HG02571 (cell line): ENCODE data around the gene MRPL34.

Experiments used
- ATAC-seq: cut with Tn5 transposase; IDR thresholded peaks from one replicate; pipeline ENCODE4 v1.9.1; 2021; ENCODE audit warnings: mild to moderate bottlenecking, moderate library complexity; ENCODE audit not compliant: unreplicated experiment

The MRPL34 gene

DNA sequence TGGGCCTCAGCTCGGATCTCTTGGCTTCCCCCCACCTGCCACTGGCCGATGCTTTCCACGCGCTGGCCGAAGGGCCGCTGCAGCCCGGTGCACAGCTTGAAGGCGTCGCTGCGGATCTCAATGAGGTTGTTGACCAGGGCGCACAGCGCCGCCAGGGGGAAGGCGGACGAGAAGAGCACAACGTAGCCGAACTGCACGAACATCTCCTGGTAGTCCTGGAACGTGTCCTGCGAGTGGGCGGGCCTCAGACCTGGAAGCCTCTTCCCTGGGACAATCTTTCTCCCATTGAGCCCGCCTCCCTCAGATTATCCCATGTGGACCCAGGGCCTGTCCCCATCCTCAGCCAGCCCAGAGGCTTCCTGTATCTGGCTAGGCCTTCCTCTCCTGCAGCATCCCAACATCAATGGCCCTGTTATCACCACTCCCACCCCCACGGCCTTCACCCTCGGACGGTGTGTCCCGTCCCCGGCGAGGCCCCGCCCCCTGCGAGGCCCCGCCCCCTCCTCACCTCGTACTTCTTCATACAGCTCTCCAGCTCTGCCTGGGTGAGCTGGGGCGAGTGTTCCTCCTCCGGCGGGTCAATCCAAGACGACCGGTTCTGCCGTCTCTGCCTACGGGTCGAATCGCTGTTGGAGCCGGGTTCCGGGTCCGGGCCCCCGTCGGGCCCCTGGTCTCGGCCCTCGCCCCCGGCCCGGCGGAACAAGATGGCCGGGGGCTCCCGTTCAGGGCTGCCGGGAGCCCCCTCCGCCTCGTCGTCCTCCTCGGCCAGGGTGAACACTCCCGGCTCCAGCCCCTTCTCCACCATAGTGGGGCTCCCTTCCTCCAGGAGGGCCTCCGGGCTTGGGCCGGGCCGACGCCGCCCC lies 22.2 kb downstream of the MRPL34 start:
- ATAC-seq, result no peak

DNA sequence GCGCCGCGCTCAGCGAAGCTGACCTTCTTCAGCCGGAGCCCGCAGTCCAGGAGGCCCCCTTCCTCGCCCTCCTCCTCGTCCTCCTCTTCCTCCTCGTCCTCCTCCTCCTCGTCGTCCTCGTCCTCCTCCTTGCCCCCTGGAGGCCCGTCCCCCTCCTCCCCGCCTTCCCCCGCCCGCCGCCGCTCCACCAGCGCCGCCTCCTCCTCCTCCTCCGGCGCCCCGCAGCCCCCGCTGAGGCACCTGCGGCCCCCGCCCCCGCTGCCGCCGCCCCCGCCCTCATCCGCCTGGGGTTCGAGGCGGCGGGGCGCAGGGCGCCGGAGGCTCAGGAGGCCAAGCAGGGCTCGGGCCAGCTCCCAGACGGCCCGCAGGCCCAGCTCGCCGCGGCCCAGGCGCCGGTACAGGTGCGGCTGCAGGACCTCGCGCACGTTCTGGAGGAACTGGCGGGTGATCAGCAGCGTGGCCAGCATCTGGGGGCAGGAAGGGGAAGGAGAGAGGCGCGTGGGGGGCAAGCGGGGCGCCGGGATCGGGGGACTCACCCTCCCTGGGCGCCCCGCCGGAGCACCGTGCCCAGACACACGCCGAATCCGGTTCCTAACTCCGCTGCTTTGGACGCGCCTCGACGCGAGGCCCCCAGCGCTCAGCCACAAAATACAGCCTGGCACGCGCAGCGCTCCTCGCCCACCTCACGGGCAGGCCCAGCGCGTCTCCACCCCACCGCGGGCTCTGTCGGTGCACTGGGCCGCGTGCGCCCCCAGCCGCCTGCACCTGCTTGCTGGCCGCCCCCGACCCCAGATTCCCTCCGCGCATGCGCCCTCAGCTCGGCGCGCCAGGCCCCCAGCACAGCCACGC lies 23.1 kb downstream of the MRPL34 start:
- no peak for ATAC-seq

DNA sequence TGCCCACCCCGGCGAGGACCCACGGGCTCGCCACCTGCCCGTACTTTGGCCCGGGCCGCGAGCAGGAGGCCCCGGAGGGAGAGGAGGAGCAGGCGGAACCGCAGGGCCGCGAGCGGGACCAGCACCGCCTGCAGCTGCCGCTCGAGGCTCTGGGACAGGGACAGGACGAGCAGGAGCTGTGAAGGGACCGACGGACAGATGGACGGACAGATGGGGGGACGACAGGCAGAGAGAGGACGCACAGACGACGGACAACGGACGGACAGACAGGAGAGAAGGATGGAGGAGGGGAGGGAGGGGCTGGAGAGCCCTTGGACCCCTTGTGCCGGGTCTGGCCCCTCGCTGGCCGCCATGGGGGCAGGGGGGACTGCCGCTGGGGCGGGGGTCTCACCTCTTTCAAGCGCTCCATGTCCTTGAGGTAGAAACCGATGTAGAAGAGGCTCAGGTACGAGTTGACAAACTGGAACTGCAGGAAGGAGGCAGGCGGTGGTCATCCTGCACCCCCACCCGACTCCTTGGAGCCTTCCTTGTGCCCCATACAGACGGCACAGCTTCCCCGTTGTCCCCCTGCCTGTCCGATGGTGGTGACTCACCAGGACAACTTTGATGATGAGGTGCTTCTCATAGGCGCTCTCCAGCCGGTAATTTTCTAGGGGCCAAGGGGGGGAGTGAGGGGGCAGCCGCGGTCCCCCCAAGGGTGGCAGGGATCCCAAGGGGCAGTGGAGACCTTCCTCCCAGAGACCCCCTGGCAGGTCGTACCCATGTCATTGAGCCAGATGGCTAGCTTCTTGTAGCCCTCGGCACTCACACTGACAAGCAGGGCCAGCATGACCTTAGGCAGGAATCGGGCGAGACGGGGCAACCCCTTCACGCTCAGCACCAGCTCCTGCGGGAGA lies 23.9 kb downstream of the MRPL34 start:
- ATAC-seq, result no peak

DNA sequence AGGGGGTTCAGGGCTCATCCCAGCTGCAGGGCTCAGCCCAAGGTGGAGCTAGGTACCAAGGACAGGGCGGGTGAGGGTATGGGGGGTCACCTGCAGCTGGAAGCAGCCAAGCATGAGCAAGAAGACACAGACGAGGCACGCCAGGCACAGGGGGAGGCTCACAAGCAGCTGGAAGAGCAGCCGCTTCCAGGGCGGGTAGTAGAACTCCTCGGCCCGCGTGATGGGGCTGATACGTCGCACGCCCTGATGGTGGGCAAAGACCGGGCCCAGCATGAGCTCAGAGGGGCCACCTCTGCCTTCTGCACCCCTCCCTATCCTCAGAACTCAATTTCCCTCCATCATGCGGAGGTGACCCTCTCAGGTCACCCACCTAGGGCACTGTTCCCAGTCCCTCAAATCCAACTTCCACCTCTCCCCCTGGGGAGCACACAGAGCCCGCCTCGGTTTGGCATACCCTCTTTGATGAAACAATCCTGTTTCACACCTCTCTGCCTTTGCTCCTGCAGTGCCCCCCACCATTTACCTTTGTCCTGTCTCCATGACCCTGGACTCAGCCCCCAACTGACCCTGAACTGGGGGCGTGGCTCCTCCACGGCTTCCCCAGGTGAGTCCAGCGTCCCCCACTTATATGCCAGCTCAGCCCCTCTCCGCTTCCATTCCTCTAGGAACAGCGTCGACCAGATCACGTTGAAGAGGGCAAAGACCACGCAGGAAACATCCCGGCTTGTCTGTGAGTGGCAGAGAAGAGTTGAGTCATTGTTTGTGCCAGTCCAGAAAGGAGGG lies 24.8 kb downstream of the MRPL34 start:
- ATAC-seq, result no peak

DNA sequence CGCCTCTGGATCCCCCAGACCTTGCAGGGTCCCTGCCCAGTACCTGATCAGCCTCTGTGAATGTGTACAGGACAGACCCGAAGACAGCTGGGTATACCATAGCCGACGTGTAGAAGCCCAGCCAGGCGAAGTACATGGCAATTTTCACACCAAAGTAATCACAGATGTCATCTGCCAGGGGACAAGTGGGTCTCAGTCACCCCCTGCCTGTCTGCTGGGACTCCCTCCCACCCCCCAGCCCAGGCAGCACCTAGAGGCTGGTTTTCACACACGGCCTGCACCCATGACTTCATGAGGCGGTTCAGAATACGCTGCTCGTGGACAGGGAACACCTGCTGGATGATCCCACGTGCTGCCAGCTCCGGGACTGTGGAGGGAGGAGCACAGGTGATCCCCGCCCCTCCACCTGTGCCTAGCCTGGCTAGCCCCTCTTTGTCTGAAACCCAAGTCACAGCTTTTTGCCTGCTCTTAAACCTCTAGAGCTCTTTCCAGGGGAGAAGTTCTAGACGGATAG lies 25.4 kb downstream of the MRPL34 start:
- ATAC-seq, result no peak

DNA sequence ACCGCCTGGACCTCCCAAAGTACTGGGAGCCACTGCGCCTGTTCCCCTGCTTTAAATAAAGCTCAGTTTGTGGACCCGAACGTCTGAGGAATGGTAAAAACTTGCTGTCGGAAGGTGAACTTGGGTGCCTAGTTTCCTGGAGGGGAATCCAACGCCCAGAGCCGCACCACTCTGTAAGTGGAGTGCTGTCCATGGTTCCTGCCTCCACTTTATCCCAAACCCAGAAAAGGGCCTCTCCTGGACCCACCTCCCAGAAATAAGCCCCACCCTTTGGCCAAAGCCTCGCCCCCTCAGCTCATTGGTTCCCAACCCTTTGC lies 26.6 kb downstream of the MRPL34 start:
- no peak for ATAC-seq

DNA sequence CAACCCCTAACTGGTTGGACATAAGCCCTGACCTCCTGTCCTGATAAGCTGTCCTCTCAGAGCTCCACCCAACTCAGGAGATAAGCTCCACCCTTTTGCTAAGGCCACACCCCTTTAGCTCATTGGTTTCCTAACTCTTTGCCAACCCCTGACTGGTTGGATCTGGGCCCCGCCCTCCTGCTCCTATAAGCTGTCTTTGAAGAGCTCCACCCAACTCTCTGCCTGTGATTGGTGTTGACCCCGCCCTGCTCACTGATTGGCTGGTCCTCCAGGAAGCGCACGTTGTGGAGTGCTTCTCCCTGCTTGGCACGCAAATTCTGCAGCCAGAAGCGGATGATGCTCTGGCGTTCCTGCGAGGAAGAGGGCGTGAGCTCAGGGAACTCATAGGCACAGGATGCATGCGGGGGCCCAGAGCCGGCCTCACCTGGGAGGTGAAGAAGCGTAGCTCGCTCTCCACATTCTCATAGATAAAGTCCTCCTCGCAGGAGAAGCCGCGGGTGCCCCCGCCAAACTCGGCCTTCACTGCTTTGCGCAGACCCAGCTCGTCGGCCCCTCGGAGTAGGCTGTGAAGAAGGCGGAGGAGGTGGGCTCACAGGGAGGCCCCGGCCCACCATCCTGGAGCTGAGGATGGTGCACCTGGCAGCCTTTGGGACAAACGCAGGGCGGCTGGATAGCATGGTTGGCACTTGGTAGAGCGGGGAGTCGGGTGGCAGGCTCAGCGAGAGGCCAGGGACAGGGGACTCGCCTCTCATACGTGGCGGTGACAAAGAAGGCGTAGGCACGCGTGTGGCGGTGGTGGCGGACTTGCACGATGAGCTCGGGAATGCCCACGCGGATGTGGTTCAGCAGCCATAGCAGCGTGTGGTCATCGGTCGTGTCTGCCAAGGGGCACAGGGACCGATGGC lies 27.3 kb downstream of the MRPL34 start:
- ATAC-seq, result no peak

DNA sequence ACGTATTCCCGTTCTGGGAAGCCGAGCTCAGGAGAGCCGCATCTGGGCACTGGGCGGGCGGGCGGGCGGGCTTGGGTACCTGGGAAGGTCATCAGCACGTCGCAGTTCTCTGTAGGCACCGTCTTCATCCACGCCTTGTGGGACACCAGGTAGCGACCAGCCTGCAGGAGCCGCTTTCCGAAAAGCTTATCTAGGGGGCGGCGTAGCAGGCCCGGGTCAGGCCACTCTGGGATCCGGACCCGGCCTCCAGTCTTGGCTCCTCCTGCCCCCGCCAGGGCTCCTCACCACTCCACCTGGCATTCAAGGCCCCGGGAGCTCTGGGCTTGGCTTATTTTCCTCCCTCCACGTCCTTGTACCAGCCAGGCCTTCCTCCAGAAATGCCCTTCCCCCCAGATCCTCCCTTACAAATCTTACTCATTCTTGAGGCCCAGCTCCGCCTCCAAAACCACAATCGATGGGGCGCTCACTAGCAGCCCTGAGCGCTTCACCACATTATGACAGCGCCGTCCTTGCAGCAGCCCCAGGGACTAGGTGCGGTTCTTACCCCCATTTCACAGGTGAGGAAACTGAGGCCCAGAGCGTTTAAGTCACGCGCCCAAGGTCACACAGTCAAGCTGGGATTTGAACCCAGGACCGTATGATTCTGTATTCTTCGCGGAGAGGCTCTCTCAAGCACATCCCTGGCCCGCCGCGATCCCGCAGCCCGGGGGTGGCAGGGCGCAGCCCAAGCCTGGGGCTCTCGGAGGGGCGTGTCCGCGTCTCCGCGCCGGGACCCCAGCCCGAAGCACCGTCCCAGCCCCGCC lies 28.1 kb downstream of the MRPL34 start:
- no peak for ATAC-seq

DNA sequence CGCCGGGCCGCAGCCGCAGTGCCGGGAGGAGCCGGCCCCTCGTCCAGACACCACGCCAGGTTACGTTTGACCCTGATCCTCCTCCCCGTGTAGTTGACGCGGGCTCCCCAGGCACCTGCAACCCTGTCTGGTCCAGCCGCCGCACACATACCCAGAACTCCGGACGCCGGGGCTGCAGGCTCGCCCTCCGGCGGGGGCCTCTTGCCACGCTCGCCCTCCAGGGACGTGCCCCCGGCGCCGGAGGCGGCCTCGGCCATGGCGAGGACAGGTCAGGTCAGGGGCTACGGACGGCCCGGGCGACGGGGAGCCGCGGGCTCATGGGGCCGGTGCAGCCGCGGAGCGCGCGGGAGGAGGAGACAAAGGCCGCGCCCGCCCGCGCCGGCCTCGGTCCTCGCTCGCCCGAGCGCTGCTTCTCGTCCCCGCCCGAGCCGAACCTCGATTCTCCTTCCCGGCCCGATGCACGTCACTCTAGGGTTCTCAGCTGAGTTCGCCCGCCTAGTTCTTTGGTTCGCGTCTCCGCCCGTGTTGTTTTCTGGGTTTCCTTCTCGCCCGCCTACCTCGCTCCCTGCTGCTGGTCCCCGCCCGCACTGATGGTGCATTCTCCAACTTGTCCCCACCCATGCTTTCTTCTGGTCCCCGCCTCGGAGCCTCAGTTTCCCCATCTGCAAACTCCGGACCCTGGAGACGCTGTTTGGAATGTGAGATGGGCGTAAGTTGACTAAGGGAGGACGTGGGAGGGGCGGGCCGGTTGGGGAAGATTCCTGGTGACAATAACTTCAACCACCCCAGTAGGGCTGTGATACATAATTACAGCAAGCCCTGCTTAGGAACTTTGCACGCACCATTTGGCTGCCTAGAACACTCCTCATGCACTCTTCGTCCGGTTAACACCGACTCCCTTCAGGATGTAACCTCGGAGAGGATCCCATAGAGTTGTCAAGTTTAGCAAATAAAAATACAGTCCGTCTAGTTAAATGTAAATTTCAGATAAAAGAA lies 29.0 kb downstream of the MRPL34 start, which contains the start of gene ANO8:
TSS of gene ANO8 (minus strand) at position 442 of the 996 bp plus-strand sequence. CDS start at position 257, 185 bp downstream.
- ATAC-seq, result peak; percentile 40

DNA sequence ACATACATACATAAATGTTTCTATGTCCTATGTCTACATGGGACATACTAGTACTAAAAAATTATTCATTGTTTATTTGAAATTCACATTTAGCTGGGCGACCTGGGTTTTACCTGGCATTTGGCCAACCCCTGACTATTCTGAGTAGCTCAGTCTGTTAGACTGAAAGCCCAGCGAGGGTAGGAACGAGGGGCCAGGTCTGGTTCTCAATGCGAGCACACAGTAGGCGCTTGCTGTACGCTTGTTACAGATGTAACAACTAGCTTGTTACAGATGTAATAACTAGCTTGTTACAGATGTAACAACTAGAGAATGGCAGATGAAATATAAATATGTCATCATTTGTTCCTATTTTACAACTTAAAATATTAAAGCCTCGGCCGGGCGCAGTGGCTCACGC lies 29.9 kb downstream of the MRPL34 start:
- ATAC-seq, result no peak

DNA sequence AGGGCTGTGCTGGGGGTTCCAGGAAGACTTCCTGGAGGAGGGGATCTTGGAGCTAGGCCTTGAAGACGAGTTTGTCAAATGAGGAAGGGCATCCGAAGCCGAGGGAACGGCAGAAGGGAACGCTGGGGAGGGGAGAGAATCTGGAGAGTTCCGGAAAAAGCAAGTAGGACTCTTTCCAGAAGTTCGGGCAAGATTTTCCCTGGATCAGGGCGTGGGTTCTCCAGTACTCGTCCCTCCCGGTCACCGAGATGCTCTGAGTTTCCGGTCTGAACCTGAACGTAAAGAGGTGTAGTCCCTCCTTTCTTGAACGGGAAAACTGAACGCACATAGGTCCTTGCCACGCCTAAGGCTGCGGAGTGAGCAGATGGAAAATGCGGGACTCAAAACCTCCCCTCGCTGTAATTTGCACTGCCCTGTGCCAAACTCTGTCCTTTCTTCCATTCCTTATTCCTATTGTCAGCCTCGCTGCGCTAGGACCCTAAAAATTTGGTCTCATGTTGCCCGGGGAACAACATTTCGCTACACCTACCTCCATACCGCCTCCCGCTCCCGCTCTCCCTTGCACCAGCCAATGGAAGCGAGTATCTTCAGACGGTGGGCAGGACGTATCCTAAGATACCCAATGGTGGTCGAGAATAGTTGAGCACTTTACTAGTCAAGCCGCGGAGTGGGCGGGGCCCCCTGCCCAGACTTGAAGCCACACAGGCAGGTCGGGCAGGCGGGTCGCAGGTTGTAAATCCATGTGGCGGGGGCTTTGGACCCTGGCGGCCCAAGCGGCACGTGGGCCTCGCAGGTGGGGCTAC lies 31.4 kb downstream of the MRPL34 start, which contains the start of gene GTPBP3:
TSS of gene GTPBP3 (plus strand) at position 682 of the 803 bp plus-strand sequence. CDS start at position 741, 59 bp downstream.
- ATAC-seq, result peak; percentile 69

DNA sequence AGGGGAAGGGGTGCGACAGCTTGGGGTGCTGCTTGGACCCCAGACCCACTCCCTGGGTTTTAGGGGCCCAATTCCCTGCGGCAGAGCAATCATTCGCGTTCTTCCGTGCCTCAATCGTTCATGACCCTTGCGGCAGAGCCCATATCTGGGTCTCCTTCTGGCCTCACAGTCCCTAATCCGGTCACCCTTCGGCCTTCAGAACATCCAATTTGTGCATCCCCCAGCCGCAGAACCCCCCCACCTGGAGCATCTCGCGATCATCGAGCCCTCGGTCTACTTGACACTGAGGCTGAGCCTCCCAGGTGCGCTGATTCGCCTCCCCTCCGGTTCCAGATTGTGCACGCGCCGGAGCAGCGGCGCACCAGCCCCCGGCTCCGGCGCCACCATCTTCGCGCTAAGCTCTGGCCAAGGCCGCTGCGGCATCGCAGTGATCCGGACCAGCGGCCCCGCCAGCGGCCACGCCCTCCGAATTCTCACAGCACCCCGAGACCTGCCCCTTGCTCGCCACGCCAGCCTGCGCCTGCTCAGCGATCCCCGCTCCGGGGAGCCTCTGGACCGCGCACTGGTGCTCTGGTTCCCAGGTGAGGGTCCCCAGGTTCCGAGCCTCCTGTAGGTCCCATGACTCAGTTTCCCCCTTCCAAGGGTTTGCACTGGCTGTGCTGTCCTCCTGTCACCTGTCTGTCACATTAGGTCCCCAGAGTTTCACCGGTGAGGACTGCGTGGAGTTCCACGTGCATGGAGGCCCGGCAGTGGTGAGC lies 32.2 kb downstream of the MRPL34 start:
- ATAC-seq, result no peak

DNA sequence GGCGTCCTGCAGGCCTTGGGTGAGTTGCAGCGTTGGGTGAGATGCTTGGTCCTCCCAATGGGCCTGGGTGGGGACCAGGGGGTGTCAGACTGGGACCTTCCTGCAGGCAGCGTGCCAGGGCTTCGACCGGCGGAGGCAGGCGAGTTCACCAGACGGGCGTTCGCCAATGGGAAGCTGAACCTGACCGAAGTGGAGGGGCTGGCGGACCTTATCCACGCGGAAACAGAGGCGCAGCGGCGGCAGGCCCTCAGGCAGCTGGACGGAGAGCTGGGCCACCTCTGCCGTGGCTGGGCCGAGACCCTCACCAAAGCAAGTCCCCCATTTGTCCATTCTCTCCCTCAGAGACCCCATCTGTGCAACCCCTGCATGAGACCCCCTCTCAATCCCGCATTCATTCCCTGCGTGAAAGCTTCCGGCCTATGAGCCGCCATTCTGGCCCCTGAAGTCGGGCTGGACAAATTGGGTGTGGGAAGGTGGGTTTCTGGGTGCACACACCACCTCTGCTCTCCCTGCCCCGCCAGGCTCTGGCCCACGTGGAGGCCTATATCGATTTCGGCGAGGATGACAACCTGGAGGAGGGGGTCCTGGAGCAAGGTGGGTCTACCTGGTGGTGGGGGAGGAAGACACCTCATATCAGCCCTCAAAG lies 32.9 kb downstream of the MRPL34 start:
- no peak for ATAC-seq

DNA sequence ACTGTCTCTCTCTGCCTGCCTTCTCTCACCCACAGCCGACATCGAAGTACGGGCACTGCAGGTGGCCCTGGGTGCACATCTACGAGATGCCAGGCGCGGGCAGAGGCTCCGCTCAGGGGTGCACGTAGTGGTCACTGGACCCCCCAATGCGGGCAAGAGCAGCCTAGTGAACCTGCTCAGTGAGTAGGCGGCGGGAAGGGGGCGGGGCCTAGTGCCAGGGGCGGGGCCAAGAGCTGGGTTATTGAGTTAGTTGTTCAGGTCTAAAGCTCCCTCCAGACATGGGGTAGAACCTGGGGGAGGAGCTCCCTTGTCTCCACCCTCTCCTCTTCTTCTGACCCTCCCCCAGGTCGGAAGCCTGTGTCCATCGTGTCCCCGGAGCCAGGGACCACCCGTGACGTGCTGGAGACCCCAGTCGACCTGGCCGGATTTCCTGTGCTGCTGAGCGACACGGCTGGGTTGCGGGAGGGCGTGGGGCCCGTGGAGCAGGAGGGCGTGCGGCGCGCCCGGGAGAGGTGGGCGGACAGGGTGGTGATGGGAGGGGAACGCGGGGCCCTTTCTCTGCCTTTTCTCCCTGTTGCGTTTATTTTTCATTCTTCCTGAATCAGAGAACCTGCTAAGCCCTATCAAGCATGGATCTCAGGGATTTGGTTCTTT lies 33.5 kb downstream of the MRPL34 start:
- ATAC-seq, result no peak
